GM12878 (cell line): ENCODE data around the gene NACAD.

Experiments used
- CTCF ChIP-seq, 3 experiments: IDR thresholded peaks in 2 of 3; conservative IDR thresholded peaks in 1 of 3; 2 replicates each; pipeline ENCODE4 v1.5.1; 2011; ENCODE audit warnings: low read depth in 3 of 3, low read length in 3 of 3, mild to moderate bottlenecking in 3 of 3, control low read depth in 2 of 3, moderate library complexity in 2 of 3, inconsistent platforms in 1 of 3, mixed read lengths in 1 of 3; ENCODE audit not compliant: control insufficient read depth in 2 of 3, insufficient read depth in 1 of 3; ENCODE audit errors: extremely low read depth in 1 of 3
- ESRRA ChIP-seq: IDR thresholded peaks from 2 replicates; pipeline ENCODE4 v1.6.1; 2012; ENCODE audit warnings: mild to moderate bottlenecking, low read length, improper control_type of control experiment
- EZH2 ChIP-seq: IDR thresholded peaks from 2 replicates; pipeline ENCODE4 v1.6.1; 2012; ENCODE audit warnings: low read depth, mild to moderate bottlenecking, control low read depth, inconsistent platforms, low read length, borderline replicate concordance; ENCODE audit not compliant: control insufficient read depth
- HDGF ChIP-seq: fragments of 450-650 bp; IDR thresholded peaks from 2 replicates; pipeline ENCODE4 v1.6.1; 2016; ENCODE audit warnings: antibody characterized with exemption
- POLR2A ChIP-seq: IDR thresholded peaks from 2 replicates; pipeline ENCODE4 v1.6.1; 2011; ENCODE audit warnings: low read depth, mild to moderate bottlenecking, low read length
- RAD21 ChIP-seq: IDR thresholded peaks from 2 replicates; pipeline ENCODE4 v1.6.1; 2011; ENCODE audit warnings: mild to moderate bottlenecking, low read depth, low read length, moderate library complexity; ENCODE audit not compliant: insufficient read depth
- RELB ChIP-seq: fragments of 450-650 bp; IDR thresholded peaks from 2 replicates; pipeline ENCODE4 v1.6.1; 2017; ENCODE audit warnings: low read depth, mild to moderate bottlenecking, moderate library complexity
- REST ChIP-seq: IDR thresholded peaks from 2 replicates; pipeline ENCODE4 v1.6.1; 2012; ENCODE audit warnings: mild to moderate bottlenecking, low read depth, low read length

GRCh38 chr7:45080265-45080957 is 8.4 kb downstream of the NACAD start:
- TF ChIP-seq EZH2, result no peak
- no peak for TF ChIP-seq HDGF
- no peak for TF ChIP-seq RELB
- no peak for TF ChIP-seq CTCF (IDR thresholded peaks at IDR 0.05 in 2 of 3, conservative IDR thresholded peaks at IDR 0.05 in 1 of 3; ENCODE audit: control insufficient read depth in 2 of 3, extremely low read depth in 1 of 3, insufficient read depth in 1 of 3, low read depth in 3 of 3, low read length in 3 of 3)
- no peak for TF ChIP-seq ESRRA
- TF ChIP-seq REST, result no peak
- no peak for TF ChIP-seq RAD21
- no peak for TF ChIP-seq POLR2A
